ENCODE results near the gene HMCN1.

The HMCN1 gene

GRCh38 chr1:185987611-185988321 lies 253.6 kb downstream of the HMCN1 start:
- Histone ChIP-seq H3K4me3 (ENCODE audit: low read length) (no peak overlapping the region), H3K9me3 (ENCODE audit: control insufficient read depth, insufficient read depth, low read length) (no peaks in the 10 kb centered on the region), H3K79me2 (ENCODE audit: control insufficient read depth, low read length) (no peaks in the 10 kb centered on the region), H3K9me2 (replicated peaks; ENCODE audit: control insufficient read depth, low read length) (no peaks in the 10 kb centered on the region), H3K27me3 (ENCODE audit: control insufficient read depth, low read length) (no peaks in the 10 kb centered on the region), H4K20me1 (ENCODE audit: control insufficient read depth, insufficient read depth, low read depth, low read length) (no peaks in the 10 kb centered on the region), H3K36me3 (ENCODE audit: control insufficient read depth, low read length) (no peaks in the 10 kb centered on the region), H3K4me1 (ENCODE audit: control insufficient read depth, low read length) (no peaks in the 10 kb centered on the region), H3K27ac (ENCODE audit: low read depth, low read length) (no peak overlapping the region), H3K4me2 (ENCODE audit: low read length) (no peak overlapping the region), H3F3A (ENCODE audit: control insufficient read depth, insufficient read depth) (no peaks in the 10 kb centered on the region)
- TF ChIP-seq CTCF (IDR thresholded peaks at IDR 0.05; ENCODE audit: low read depth, low read length, poor library complexity, severe bottlenecking), result no peak
- TF ChIP-seq EZH2phosphoT487 (IDR thresholded peaks at IDR 0.05; ENCODE audit: borderline replicate concordance, low read length), result no peak

- TF ChIP-seq EZH2phosphoT487 (IDR thresholded peaks at IDR 0.05; ENCODE audit: borderline replicate concordance, low read length) (no peak), CTCF (IDR thresholded peaks at IDR 0.05; ENCODE audit: low read depth, low read length, poor library complexity, severe bottlenecking) (no peak)
- Histone ChIP-seq H4K20me1 (ENCODE audit: control insufficient read depth, insufficient read depth, low read depth, low read length) (no peaks in the 10 kb centered on the region), H3F3A (ENCODE audit: control insufficient read depth, insufficient read depth) (no peaks in the 10 kb centered on the region), H3K27me3 (ENCODE audit: control insufficient read depth, low read length) (no peaks in the 10 kb centered on the region), H3K36me3 (ENCODE audit: control insufficient read depth, low read length) (no peaks in the 10 kb centered on the region), H3K9me3 (ENCODE audit: control insufficient read depth, insufficient read depth, low read length) (no peaks in the 10 kb centered on the region), H3K4me3 (ENCODE audit: low read length) (no peak overlapping the region), H3K9me2 (replicated peaks; ENCODE audit: control insufficient read depth, low read length) (no peaks in the 10 kb centered on the region), H3K27ac (ENCODE audit: low read depth, low read length) (no peak overlapping the region), H3K79me2 (ENCODE audit: control insufficient read depth, low read length) (no peaks in the 10 kb centered on the region), H3K4me1 (ENCODE audit: control insufficient read depth, low read length) (no peaks in the 10 kb centered on the region), H3K4me2 (ENCODE audit: low read length) (no peak overlapping the region)
These were observed 256.4 kb downstream of the HMCN1 start for GRCh38 chr1:185990565-185990964.

- no peak overlapping the region for H3K4me3 ChIP-seq (ENCODE audit: low read length)
- no peaks in the 10 kb centered on the region for H3K9me3 ChIP-seq (ENCODE audit: control insufficient read depth, insufficient read depth, low read length)
- H3K27ac ChIP-seq (ENCODE audit: low read depth, low read length), result no peak overlapping the region
- H3K36me3 ChIP-seq (ENCODE audit: control insufficient read depth, low read length), result no peaks in the 10 kb centered on the region
- H3K4me2 ChIP-seq (ENCODE audit: low read length), result no peak overlapping the region
- no peaks in the 10 kb centered on the region for H3F3A ChIP-seq (ENCODE audit: control insufficient read depth, insufficient read depth)
- no peaks in the 10 kb centered on the region for H4K20me1 ChIP-seq (ENCODE audit: control insufficient read depth, insufficient read depth, low read depth, low read length)
- no peaks in the 10 kb centered on the region for H3K4me1 ChIP-seq (ENCODE audit: control insufficient read depth, low read length)
- no peaks in the 10 kb centered on the region for H3K9me2 ChIP-seq (replicated peaks; ENCODE audit: control insufficient read depth, low read length)
- H3K79me2 ChIP-seq (ENCODE audit: control insufficient read depth, low read length), result no peaks in the 10 kb centered on the region
- TF ChIP-seq EZH2phosphoT487 (IDR thresholded peaks at IDR 0.05; ENCODE audit: borderline replicate concordance, low read length) (no peak), CTCF (IDR thresholded peaks at IDR 0.05; ENCODE audit: low read depth, low read length, poor library complexity, severe bottlenecking) (no peak)
- no peaks in the 10 kb centered on the region for H3K27me3 ChIP-seq (ENCODE audit: control insufficient read depth, low read length)
These were observed 257.1 kb downstream of the HMCN1 start for GRCh38 chr1:185991266-185991665.

Data from DOHH2 (cell line).